PC-3 (cell line): ENCODE measurements around the gene GRIN2A. TPM values are rescaled to one million over a fixed set of nuclear protein-coding genes. Genes with fewer than 3 reads are reported as not detected.

Experiments
- ATAC-seq: fragments of 200-7000 bp; cut with Tn5 transposase; 2 replicates; pipeline ENCODE4 v1.9.1; 2020; ENCODE audit warnings: mild to moderate bottlenecking, moderate library complexity
- BruUV-seq: library from RNA; stranded (reverse); fragments of 400-500 nt; replicated peaks from 2 replicates; lab custom pipeline; 2021; lab: Mats Ljungman, UMichigan
- CTCF ChIA-PET: fragments of 300-600 bp; sonication (Branson Sonifier 250); formaldehyde crosslinking; loops from one replicate; lab custom pipeline; 2022; ENCODE audit warnings: antibody characterized with exemption; lab: Charles Lee
- POLR2A ChIA-PET: fragments of 300-600 bp; sonication (Branson Sonifier 250); formaldehyde crosslinking; loops from one replicate; lab custom pipeline; 2022; ENCODE audit warnings: antibody characterized with exemption; ENCODE audit not compliant: unreplicated experiment; lab: Charles Lee
- DNase-seq: peaks from one replicate; pipeline ENCODE4 v3.0.0-alpha.2; 2015
- H2AFZ ChIP-seq: fragments of 300-600 bp; sonication (generic); 2 replicates; pipeline ENCODE4 v1.6.0; 2016; ENCODE audit warnings: antibody characterized with exemption, low read length
- H3F3A ChIP-seq: fragments of 300-600 bp; sonication (generic); one replicate; pipeline ENCODE4 v1.6.0; 2017; ENCODE audit warnings: antibody characterized with exemption, low read length, control low read depth, mild to moderate bottlenecking; ENCODE audit not compliant: unreplicated experiment
- H3K27ac ChIP-seq: fragments of 300-600 bp; sonication (generic); 2 replicates; pipeline ENCODE4 v1.5.1; 2016; ENCODE audit warnings: mild to moderate bottlenecking, low read length
- H3K27me3 ChIP-seq: fragments of 300-600 bp; sonication (generic); 2 replicates; pipeline ENCODE4 v1.6.1; 2016; ENCODE audit warnings: low read length, mixed read lengths
- H3K36me3 ChIP-seq: fragments of 300-600 bp; sonication (generic); 2 replicates; pipeline ENCODE4 v1.6.1; 2016; ENCODE audit warnings: low read depth, mixed run types, low read length, mixed read lengths
- H3K4me1 ChIP-seq: fragments of 300-600 bp; sonication (generic); 2 replicates; pipeline ENCODE4 v1.5.1; 2016; ENCODE audit warnings: low read length; ENCODE audit not compliant: insufficient read depth
- H3K4me2 ChIP-seq: fragments of 300-600 bp; sonication (generic); 2 replicates; pipeline ENCODE4 v1.6.0; 2016; ENCODE audit warnings: low read length
- H3K4me3 ChIP-seq: fragments of 300-600 bp; sonication (generic); 2 replicates; pipeline ENCODE4 v1.5.1; 2016; ENCODE audit warnings: mild to moderate bottlenecking, low read length, mixed read lengths
- H3K79me2 ChIP-seq: fragments of 300-600 bp; sonication (generic); 2 replicates; pipeline ENCODE4 v1.6.1; 2017; ENCODE audit warnings: low read length, mixed read lengths
- H3K9ac ChIP-seq: fragments of 300-600 bp; sonication (generic); 2 replicates; pipeline ENCODE4 v1.6.0; 2016; ENCODE audit warnings: mild to moderate bottlenecking, low read length
- H3K9me2 ChIP-seq: fragments of 300-600 bp; sonication (generic); replicated peaks from 2 replicates; pipeline ENCODE4 v1.6.1; 2016; ENCODE audit warnings: mixed run types, low read length, mixed read lengths
- H3K9me3 ChIP-seq: fragments of 300-600 bp; sonication (generic); 2 replicates; pipeline ENCODE4 v1.6.1; 2016; ENCODE audit warnings: low read length, mixed read lengths
- H4K20me1 ChIP-seq: fragments of 300-600 bp; sonication (generic); 2 replicates; pipeline ENCODE4 v1.6.1; 2016; ENCODE audit warnings: low read length, mixed read lengths
- CTCF ChIP-seq: fragments of 300-600 bp; sonication (generic); conservative IDR thresholded peaks from 2 replicates; pipeline ENCODE4 v1.5.1; 2017; ENCODE audit warnings: antibody characterized with exemption, low read depth, mild to moderate bottlenecking, low read length
- EZH2 ChIP-seq: fragments of 300-600 bp; sonication (generic); IDR thresholded peaks from one replicate; pipeline ENCODE4 v1.6.1; 2017; ENCODE audit warnings: antibody characterized with exemption, mild to moderate bottlenecking, low read length; ENCODE audit not compliant: unreplicated experiment
- EZH2phosphoT487 ChIP-seq: fragments of 300-600 bp; sonication (generic); IDR thresholded peaks from 2 replicates; pipeline ENCODE4 v1.6.1; 2018; ENCODE audit warnings: mild to moderate bottlenecking, antibody characterized with exemption, low read length, borderline replicate concordance
- intact Hi-C: fragments of 100-400 bp; cut with micrococcal nuclease; formaldehyde crosslinking; loops from 2 replicates; pipeline ENCODE4 v1.9.0; 2023
- total RNA-seq: library from RNA; depleted of rRNA; stranded (reverse); fragments of >200 nt; gene quantifications from 2 replicates; pipeline ENCODE4 v1.2.3, GENCODE V29; 2014

Gene GRIN2A
- total RNA-seq, 1 experiment from 2014 or later, result 0.04 TPM

GRCh38 chr16:9929836-9930235 is 252.4 kb downstream of the GRIN2A start:
- no peak overlapping the region for H3K9ac ChIP-seq
- H2AFZ ChIP-seq, result no peak overlapping the region
- ChIA-PET POLR2A (no interaction called here), CTCF (no interaction called here)
- H3K9me2 ChIP-seq, result no peaks in the 10 kb centered on the region
- no peaks in the 10 kb centered on the region for H3K9me3 ChIP-seq
- H3K4me2 ChIP-seq, result no peak overlapping the region
- intact Hi-C loops, result no loop called here
- DNase-seq, result no peak
- no peaks in the 10 kb centered on the region for H3K36me3 ChIP-seq
- no peaks in the 10 kb centered on the region for H3K79me2 ChIP-seq
- H3K27me3 ChIP-seq, result peaks cover 10% of the 10 kb centered on the region; the same call in 1 of the 2 replicates
- BruUV-seq, result no TSS peak
- H4K20me1 ChIP-seq, result no peaks in the 10 kb centered on the region
- no peak overlapping the region for H3K27ac ChIP-seq
- no peak for ATAC-seq
- no peak overlapping the region for H3K4me3 ChIP-seq
- H3K4me1 ChIP-seq, result no peaks in the 10 kb centered on the region
- H3F3A ChIP-seq, result no peaks in the 10 kb centered on the region
- TF ChIP-seq EZH2phosphoT487, result no peak
- no peak for TF ChIP-seq CTCF
- TF ChIP-seq EZH2, result no peak

- Histone ChIP-seq H3F3A (no peaks in the 10 kb centered on the region), H4K20me1 (no peaks in the 10 kb centered on the region), H3K9ac (no peak overlapping the region), H3K36me3 (no peaks in the 10 kb centered on the region), H3K4me1 (no peaks in the 10 kb centered on the region), H3K4me3 (no peak overlapping the region), H3K4me2 (no peak overlapping the region), H3K9me3 (no peaks in the 10 kb centered on the region), H3K79me2 (no peaks in the 10 kb centered on the region), H3K27me3 (peaks cover 9% of the 10 kb centered on the region; the same call in 1 of the 2 replicates), H2AFZ (no peak overlapping the region), H3K27ac (no peak overlapping the region), H3K9me2 (no peaks in the 10 kb centered on the region)
- DNase-seq (no peak), ATAC-seq (no peak)
- POLR2A ChIA-PET, result no interaction called here
- intact Hi-C loops, result no loop called here
- TF ChIP-seq EZH2 (no peak), CTCF (no peak), EZH2phosphoT487 (no peak)
- no TSS peak for BruUV-seq
- CTCF ChIA-PET, result no interaction called here
These were observed 252.9 kb downstream of the GRIN2A start for GRCh38 chr16:9929313-9929712.

- Histone ChIP-seq H3K27me3 (peaks cover 29% of the 10 kb centered on the region), H3K79me2 (no peaks in the 10 kb centered on the region), H3K4me3 (no peak overlapping the region), H3K27ac (no peak overlapping the region), H3K9me2 (no peaks in the 10 kb centered on the region), H3K9me3 (no peaks in the 10 kb centered on the region), H3K36me3 (no peaks in the 10 kb centered on the region), H3K4me2 (no peak overlapping the region), H3K4me1 (no peaks in the 10 kb centered on the region), H2AFZ (no peak overlapping the region), H3F3A (no peaks in the 10 kb centered on the region), H3K9ac (no peak overlapping the region), H4K20me1 (no peaks in the 10 kb centered on the region)
- ChIA-PET POLR2A (no interaction called here), CTCF (no interaction called here)
- BruUV-seq, result no TSS peak
- intact Hi-C loops, result no loop called here
- no peak for TF ChIP-seq EZH2
- no peak for TF ChIP-seq EZH2phosphoT487
- no peak for TF ChIP-seq CTCF
- DNase-seq (no peak), ATAC-seq (no peak)
These were observed 259.8 kb downstream of the GRIN2A start for GRCh38 chr16:9922441-9922840.
